Measurements from ENCODE around the gene DLG2.
A peak's percentile ranks its signal among the peaks of the same experiment; 100 is the strongest.

Gene DLG2

DNA sequence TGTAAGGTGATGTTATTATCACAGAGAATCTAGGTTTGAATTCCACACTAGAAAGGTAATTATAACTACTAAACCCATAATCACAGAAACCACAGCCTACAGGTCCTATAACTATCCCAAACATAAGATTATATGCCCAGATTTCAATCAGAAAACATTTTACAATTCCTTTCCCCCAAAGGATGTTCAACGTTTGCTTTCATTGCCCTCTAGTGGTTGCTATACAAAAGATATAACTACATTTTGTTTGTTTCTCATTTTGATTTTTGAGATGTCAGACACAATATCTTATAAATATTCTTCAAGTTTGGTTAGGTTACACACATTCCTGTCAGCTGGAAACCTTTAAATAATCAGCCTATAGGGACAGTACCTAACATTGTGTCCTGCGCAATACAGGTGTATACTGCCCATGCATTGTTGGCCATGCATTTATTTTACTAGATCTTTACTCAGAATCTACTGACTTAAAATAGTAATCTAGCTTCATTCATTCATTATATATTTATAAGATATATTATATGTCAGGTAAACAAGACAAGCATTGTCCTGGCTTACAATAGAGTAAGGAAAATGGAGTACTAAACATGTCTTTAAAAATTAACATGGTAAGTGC lies 1810.5 kb downstream of the DLG2 start:
- Mint-ChIP-seq H3K4me1 (no peaks in the 10 kb centered on the region), H3K36me3 (ENCODE audit: low read depth) (no peaks in the 10 kb centered on the region), H3K27ac (no peak overlapping the region), H3K27me3 (ENCODE audit: low read depth) (no peaks in the 10 kb centered on the region), H3K4me3 (no peak overlapping the region), H3K9me3 (no peaks in the 10 kb centered on the region)
- TF ChIP-seq, protein P1, sequence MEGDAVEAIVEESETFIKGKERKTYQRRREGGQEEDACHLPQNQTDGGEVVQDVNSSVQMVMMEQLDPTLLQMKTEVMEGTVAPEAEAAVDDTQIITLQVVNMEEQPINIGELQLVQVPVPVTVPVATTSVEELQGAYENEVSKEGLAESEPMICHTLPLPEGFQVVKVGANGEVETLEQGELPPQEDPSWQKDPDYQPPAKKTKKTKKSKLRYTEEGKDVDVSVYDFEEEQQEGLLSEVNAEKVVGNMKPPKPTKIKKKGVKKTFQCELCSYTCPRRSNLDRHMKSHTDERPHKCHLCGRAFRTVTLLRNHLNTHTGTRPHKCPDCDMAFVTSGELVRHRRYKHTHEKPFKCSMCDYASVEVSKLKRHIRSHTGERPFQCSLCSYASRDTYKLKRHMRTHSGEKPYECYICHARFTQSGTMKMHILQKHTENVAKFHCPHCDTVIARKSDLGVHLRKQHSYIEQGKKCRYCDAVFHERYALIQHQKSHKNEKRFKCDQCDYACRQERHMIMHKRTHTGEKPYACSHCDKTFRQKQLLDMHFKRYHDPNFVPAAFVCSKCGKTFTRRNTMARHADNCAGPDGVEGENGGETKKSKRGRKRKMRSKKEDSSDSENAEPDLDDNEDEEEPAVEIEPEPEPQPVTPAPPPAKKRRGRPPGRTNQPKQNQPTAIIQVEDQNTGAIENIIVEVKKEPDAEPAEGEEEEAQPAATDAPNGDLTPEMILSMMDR (IDR thresholded peaks at IDR 0.05; ENCODE audit: unreplicated experiment in 3 of 3) = peak; percentile 53 to 68 (median 60)

DNA sequence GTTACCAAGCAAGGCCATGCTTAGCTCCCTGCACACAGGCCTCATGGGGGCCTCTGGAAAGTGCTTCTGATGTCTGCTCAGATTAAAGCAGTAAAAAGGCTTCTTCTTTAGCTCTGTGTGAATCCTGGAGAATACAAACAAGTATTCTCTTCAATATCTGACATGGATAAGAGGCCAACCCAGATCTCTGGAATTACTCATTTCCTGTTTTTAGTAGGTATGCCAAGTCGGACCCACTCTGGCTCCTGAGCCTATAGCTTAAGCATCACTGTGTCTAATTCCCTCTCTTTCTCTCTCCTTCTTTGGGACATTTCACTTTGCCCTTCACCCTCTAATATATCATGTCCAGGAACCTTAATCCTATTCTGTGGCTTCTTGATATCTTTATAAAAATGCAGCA lies 1811.4 kb downstream of the DLG2 start:
- H3K4me1 Mint-ChIP-seq = no peaks in the 10 kb centered on the region
- H3K27me3 Mint-ChIP-seq (ENCODE audit: low read depth) = no peaks in the 10 kb centered on the region
- no peak overlapping the region for H3K4me3 Mint-ChIP-seq
- no peaks in the 10 kb centered on the region for H3K9me3 Mint-ChIP-seq
- TF ChIP-seq, protein P1 (IDR thresholded peaks at IDR 0.05; ENCODE audit: unreplicated experiment in 3 of 3) = no peak
- H3K36me3 Mint-ChIP-seq (ENCODE audit: low read depth) = no peaks in the 10 kb centered on the region
- no peak overlapping the region for H3K27ac Mint-ChIP-seq

DNA sequence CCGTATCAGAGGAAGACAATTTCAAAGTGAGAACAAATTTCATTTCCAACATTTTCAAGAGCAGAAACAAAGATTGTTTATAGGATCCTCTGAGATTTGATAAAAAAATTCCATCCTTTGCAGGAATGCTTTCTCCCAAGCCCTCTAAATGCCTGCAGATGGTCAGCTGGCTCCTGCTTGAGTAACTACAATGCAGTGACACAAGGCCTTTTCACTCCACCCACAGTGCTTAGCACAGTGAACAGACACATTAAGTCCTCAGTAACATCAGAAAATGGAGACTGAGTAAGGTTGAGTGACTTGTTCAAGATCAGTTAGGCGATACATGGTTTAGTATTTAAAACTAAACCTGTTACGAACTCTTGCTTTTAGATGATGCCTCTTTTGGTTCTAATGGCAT lies 1813.8 kb downstream of the DLG2 start:
- Mint-ChIP-seq H3K4me3 (no peak overlapping the region), H3K4me1 (no peaks in the 10 kb centered on the region), H3K27ac (no peak overlapping the region), H3K9me3 (no peaks in the 10 kb centered on the region), H3K36me3 (ENCODE audit: low read depth) (no peaks in the 10 kb centered on the region), H3K27me3 (ENCODE audit: low read depth) (no peaks in the 10 kb centered on the region)
- TF ChIP-seq, protein P1 (IDR thresholded peaks at IDR 0.05; ENCODE audit: unreplicated experiment in 3 of 3) = no peak

DNA sequence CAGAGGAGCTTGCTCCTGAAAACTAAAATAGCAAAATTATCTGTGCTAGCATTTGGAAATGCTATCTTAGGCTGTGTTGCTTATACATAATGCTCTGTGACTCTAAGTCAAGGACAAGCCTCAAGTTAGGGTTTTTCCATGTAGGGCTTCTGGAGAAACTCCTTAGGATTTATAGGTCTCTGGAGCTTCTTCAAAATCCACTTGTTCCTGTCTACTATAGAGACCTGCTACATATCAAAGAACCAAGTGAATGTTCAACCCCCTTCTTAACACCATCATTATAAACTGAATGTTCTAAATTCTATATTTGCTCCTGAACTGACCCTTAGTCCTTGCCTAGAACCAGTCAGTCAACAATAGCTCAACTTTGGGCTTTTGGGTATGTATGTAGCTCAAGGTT lies 1817.9 kb downstream of the DLG2 start:
- H3K36me3 Mint-ChIP-seq (ENCODE audit: low read depth) = no peaks in the 10 kb centered on the region
- no peaks in the 10 kb centered on the region for H3K4me1 Mint-ChIP-seq
- H3K27me3 Mint-ChIP-seq (ENCODE audit: low read depth) = no peaks in the 10 kb centered on the region
- H3K27ac Mint-ChIP-seq = no peak overlapping the region
- no peaks in the 10 kb centered on the region for H3K9me3 Mint-ChIP-seq
- H3K4me3 Mint-ChIP-seq = no peak overlapping the region
- TF ChIP-seq, protein P1 (IDR thresholded peaks at IDR 0.05; ENCODE audit: unreplicated experiment in 3 of 3) = no peak

DNA sequence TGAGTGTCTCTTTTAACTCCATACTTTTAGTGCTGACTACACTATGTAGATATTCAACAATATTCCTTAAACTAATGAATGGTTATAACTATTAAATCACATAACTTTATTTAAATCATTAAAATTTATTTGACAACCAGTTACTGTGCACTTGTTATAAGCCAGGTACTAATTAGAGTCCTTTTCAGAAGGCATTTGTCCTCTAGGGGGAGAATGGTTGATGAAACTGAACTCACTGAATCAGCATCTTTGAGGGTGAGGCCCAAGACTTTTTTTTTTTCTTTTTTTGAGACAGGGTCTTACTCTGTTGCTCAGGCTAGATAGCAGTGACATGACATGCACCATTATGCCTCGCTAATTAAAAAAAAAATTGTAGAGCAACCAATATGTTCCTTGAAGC lies 1825.3 kb downstream of the DLG2 start:
- H3K9me3 Mint-ChIP-seq = no peaks in the 10 kb centered on the region
- no peak overlapping the region for H3K4me3 Mint-ChIP-seq
- H3K27ac Mint-ChIP-seq = no peak overlapping the region
- no peaks in the 10 kb centered on the region for H3K4me1 Mint-ChIP-seq
- H3K36me3 Mint-ChIP-seq (ENCODE audit: low read depth) = no peaks in the 10 kb centered on the region
- TF ChIP-seq, protein P1 (IDR thresholded peaks at IDR 0.05; ENCODE audit: unreplicated experiment in 3 of 3) = no peak
- no peaks in the 10 kb centered on the region for H3K27me3 Mint-ChIP-seq (ENCODE audit: low read depth)

DNA sequence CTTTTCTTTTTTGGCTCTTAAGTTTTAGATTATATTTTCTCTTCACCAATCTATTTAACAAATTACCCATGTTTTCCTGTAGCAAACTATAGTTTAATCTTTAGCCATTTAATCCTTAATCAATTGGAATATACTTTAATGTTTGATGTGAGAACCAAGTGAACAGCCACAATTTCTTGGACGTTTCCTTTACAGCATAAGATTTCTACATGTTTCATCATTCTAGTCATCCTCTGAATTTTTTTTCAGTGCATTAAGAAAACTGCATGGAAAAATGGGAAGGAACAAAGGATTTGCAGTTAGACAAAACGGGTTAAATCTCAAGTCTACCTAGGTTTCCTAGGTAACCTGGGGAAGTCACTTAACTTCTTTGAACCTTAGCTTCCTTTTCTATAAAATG lies 1833.8 kb downstream of the DLG2 start:
- Mint-ChIP-seq H3K4me3 (no peak overlapping the region), H3K27ac (no peak overlapping the region), H3K4me1 (no peaks in the 10 kb centered on the region), H3K36me3 (ENCODE audit: low read depth) (no peaks in the 10 kb centered on the region), H3K9me3 (no peaks in the 10 kb centered on the region), H3K27me3 (ENCODE audit: low read depth) (no peaks in the 10 kb centered on the region)
- TF ChIP-seq, protein P1 (IDR thresholded peaks at IDR 0.05; ENCODE audit: unreplicated experiment in 3 of 3) = no peak

All from nephron (organoid).